Natural killer cell (primary cell): ENCODE results near the gene ANP32D. TPM values are rescaled to one million over a fixed set of nuclear protein-coding genes. Genes with fewer than 3 reads are reported as not detected.
"Not testable (repeated sequence)": the region's sequence is repeated elsewhere in the genome, so short reads cannot be mapped to it uniquely, and the experiment has no call there.

Source experiments
- ATAC-seq, 3 donors: fragments of 150-1000 bp in 2 of 3; fragments of 200-7000 bp in 1 of 3; cut with Tn5 transposase; 1 replicate in 1 of 3; 2 replicates in 2 of 3; pipeline ENCODE4 v1.10.0; 2021; ENCODE audit warnings: mild to moderate bottlenecking in 2 of 3, moderate library complexity in 2 of 3
- DNase-seq, 2 donors: peaks; one replicate each; pipeline versions ENCODE4 v3.0.0 to v3.0.0-alpha.2; 2013 to 2021; ENCODE audit warnings: mixed read lengths in 1 of 2
- H3K27ac ChIP-seq: one replicate; pipeline ENCODE4 v1.5.1; 2013; ENCODE audit warnings: mild to moderate bottlenecking, low read length
- H3K27me3 ChIP-seq: one replicate; pipeline ENCODE4 v1.6.1; 2013; ENCODE audit warnings: low read length; ENCODE audit not compliant: control insufficient read depth, insufficient read depth
- H3K36me3 ChIP-seq: one replicate; pipeline ENCODE4 v1.6.1; 2013; ENCODE audit warnings: low read length; ENCODE audit not compliant: control insufficient read depth, insufficient read depth
- H3K4me1 ChIP-seq: one replicate; pipeline ENCODE4 v1.6.1; 2013; ENCODE audit warnings: low read length; ENCODE audit not compliant: control insufficient read depth, insufficient read depth
- H3K4me3 ChIP-seq: one replicate; pipeline ENCODE4 v1.5.1; 2013; ENCODE audit warnings: low read length
- H3K9me3 ChIP-seq: one replicate; pipeline ENCODE4 v1.6.1; 2013; ENCODE audit warnings: low read length; ENCODE audit not compliant: control insufficient read depth, insufficient read depth
- H3K27ac Mint-ChIP-seq, 2 donors: one replicate each; pipeline ENCODE4 v1.8.0; 2022; ENCODE audit warnings: mild to moderate bottlenecking in 2 of 2, mixed read lengths in 2 of 2, moderate library complexity in 1 of 2
- H3K27me3 Mint-ChIP-seq, 2 donors: one replicate each; pipeline ENCODE4 v1.8.0; 2022; ENCODE audit warnings: low read depth in 2 of 2, mixed read lengths in 2 of 2
- H3K36me3 Mint-ChIP-seq: one replicate; pipeline ENCODE4 v1.8.0; 2022; ENCODE audit warnings: mixed read lengths
- H3K4me1 Mint-ChIP-seq, 2 donors: one replicate each; pipeline ENCODE4 v1.8.0; 2022; ENCODE audit warnings: mixed read lengths in 2 of 2
- H3K4me3 Mint-ChIP-seq: one replicate; pipeline ENCODE4 v1.8.0; 2022; ENCODE audit warnings: mild to moderate bottlenecking, moderate library complexity, mixed read lengths
- H3K9me3 Mint-ChIP-seq, 2 donors: one replicate each; pipeline ENCODE4 v1.8.0; 2022; ENCODE audit warnings: mixed read lengths in 2 of 2
- CTCF ChIP-seq: fragments of 200-600 bp; IDR thresholded peaks from one replicate; pipeline ENCODE4 v1.8.0; 2022; ENCODE audit warnings: antibody characterized with exemption
- WGBS: methylation state at CpG from one replicate; pipeline ENCODE4 v1.1.7; 2013; ENCODE audit warnings: missing lambda C conversion rate; ENCODE audit not compliant: insufficient coverage; 5-methylcytosine and 5-hydroxymethylcytosine counted together
- intact Hi-C: fragments of 100-400 bp; cut with micrococcal nuclease; formaldehyde crosslinking; loops from one replicate; pipeline ENCODE4 v1.14.2; 2022
- total RNA-seq, 4 donors: library from RNA; stranded (reverse); fragments of 120-200 nt in 1 of 4; gene quantifications; one replicate each; pipeline versions ENCODE4 v1.2.3 to v1.2.4, GENCODE V29; 2013 to 2022

The ANP32D gene
- total RNA-seq, 3 donors from 2014 or later (not counting 1 experiment from before 2014, with no cell fraction given), result not detected

GRCh38 chr12:48446161-48446776, 26.1 kb upstream of the ANP32D start:
- Mint-ChIP-seq H3K36me3 (peaks cover 10% of the 10 kb centered on the region), H3K27ac (no peak overlapping the region), H3K4me1 (no peaks in the 10 kb centered on the region), H3K27me3 (peaks cover 17 to 40% of the 10 kb centered on the region in 2 donors), H3K9me3 (peaks cover 2 to 6% of the 10 kb centered on the region in 2 donors), H3K4me3 (no peak overlapping the region)
- no peak overlapping the region for H3K27ac ChIP-seq
- H3K9me3 ChIP-seq, result no peaks in the 10 kb centered on the region
- no peaks in the 10 kb centered on the region for H3K36me3 ChIP-seq
- ATAC-seq (no peak), DNase-seq (no peak)
- no peak overlapping the region for H3K4me3 ChIP-seq
- no peak for TF ChIP-seq CTCF
- intact Hi-C loops, result no loop called here
- peaks cover 2% of the 10 kb centered on the region for H3K27me3 ChIP-seq
- 67% methylated on average over 3 of the region's 4 CpGs for WGBS
- no peaks in the 10 kb centered on the region for H3K4me1 ChIP-seq

GRCh38 chr12:48447755-48448154, 24.6 kb upstream of the ANP32D start:
- no peaks in the 10 kb centered on the region for H3K36me3 ChIP-seq
- no peak overlapping the region for H3K27ac ChIP-seq
- H3K4me3 Mint-ChIP-seq, result no peak overlapping the region
- no peak for DNase-seq
- no peak for ATAC-seq
- peaks cover 17 to 31% of the 10 kb centered on the region in 2 donors for H3K27me3 Mint-ChIP-seq
- WGBS, result 100% methylated on average over 1 of the region's 1 CpG
- H3K9me3 ChIP-seq, result no peaks in the 10 kb centered on the region
- no peak overlapping the region for H3K27ac Mint-ChIP-seq
- TF ChIP-seq CTCF, result no peak
- H3K27me3 ChIP-seq, result peaks cover 2% of the 10 kb centered on the region
- H3K4me1 ChIP-seq, result no peaks in the 10 kb centered on the region
- intact Hi-C loops, result no loop called here
- H3K9me3 Mint-ChIP-seq, result peaks cover 2 to 6% of the 10 kb centered on the region in 2 donors
- no peak overlapping the region for H3K4me3 ChIP-seq
- no peaks in the 10 kb centered on the region for H3K4me1 Mint-ChIP-seq
- H3K36me3 Mint-ChIP-seq, result peaks cover 10% of the 10 kb centered on the region

- no CpG with 5 or more reads among the region's 1 CpG for WGBS
- ATAC-seq, result no peak
- Mint-ChIP-seq H3K4me3 (no peak overlapping the region), H3K27me3 (peaks cover 8 to 22% of the 10 kb centered on the region in 2 donors), H3K27ac (no peak overlapping the region), H3K4me1 (no peaks in the 10 kb centered on the region), H3K9me3 (peaks cover 2 to 6% of the 10 kb centered on the region in 2 donors), H3K36me3 (peaks cover 10% of the 10 kb centered on the region)
- Histone ChIP-seq H3K9me3 (no peaks in the 10 kb centered on the region), H3K27ac (no peak overlapping the region), H3K4me3 (no peak overlapping the region), H3K27me3 (peaks cover 2% of the 10 kb centered on the region), H3K4me1 (no peaks in the 10 kb centered on the region), H3K36me3 (no peaks in the 10 kb centered on the region)
- TF ChIP-seq CTCF, result no peak
- intact Hi-C loops, result loop anchor here (10.0 kb wide), 1 partner anchor 267 kb away; the partner anchor contains the start of gene CCDC184
- DNase-seq, result no peak
Measured at GRCh38 chr12:48451372-48451771, 21.0 kb upstream of the ANP32D start.

- H3K9me3 Mint-ChIP-seq, H3K27ac Mint-ChIP-seq, DNase-seq, H3K4me1 Mint-ChIP-seq, H3K27ac ChIP-seq, H3K36me3 ChIP-seq, ATAC-seq, H3K4me1 ChIP-seq, H3K4me3 Mint-ChIP-seq, H3K4me3 ChIP-seq, H3K27me3 ChIP-seq, H3K9me3 ChIP-seq: not testable (repeated sequence)
- Mint-ChIP-seq H3K27me3 (peaks cover 8 to 14% of the 10 kb centered on the region in 2 donors), H3K36me3 (peaks cover 10% of the 10 kb centered on the region)
- 84% methylated on average over 2 of the region's 2 CpGs for WGBS
- intact Hi-C loops, result loop anchor here (10.0 kb wide), 1 partner anchor 268 kb away; the partner anchor contains the start of gene CCDC184
Measured at GRCh38 chr12:48452961-48453360, 19.4 kb upstream of the ANP32D start.
